ENCODE data around the gene CAMTA1. TPM values are rescaled to one million over a fixed set of nuclear protein-coding genes. Genes with fewer than 3 reads are reported as not detected.

The CAMTA1 gene
- total RNA-seq, 1 donor from 2014 or later: 47.9 TPM

DNA sequence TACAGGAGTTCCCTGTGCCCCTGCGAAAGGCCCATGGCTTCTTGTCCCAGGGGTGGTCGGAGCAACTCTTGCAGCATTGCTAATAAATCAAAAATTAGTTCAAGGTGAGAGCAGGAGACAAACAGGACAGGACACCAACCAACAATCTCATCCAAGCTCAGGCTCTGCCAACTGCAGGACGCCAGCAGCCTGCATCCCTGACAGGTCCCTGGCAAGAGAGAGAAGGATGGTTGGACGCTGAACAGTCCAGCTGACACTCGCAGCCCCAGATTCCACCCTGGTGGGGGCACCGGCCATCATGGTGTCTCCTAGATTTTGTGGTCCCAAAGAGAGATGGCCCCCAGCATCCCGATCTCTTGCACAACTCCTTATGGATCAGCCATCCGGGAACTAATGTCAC lies 843.8 kb downstream of the CAMTA1 start:
- Histone ChIP-seq H3K9me3 (no peaks in the 10 kb centered on the region), H3K4me3 (no peak overlapping the region), H3K27me3 (ENCODE audit: low read depth) (peaks cover 10% of the 10 kb centered on the region), H3K27ac (no peak overlapping the region), H3K36me3 (no peaks in the 10 kb centered on the region), H3K4me1 (no peaks in the 10 kb centered on the region)
- TF ChIP-seq, protein P1, sequence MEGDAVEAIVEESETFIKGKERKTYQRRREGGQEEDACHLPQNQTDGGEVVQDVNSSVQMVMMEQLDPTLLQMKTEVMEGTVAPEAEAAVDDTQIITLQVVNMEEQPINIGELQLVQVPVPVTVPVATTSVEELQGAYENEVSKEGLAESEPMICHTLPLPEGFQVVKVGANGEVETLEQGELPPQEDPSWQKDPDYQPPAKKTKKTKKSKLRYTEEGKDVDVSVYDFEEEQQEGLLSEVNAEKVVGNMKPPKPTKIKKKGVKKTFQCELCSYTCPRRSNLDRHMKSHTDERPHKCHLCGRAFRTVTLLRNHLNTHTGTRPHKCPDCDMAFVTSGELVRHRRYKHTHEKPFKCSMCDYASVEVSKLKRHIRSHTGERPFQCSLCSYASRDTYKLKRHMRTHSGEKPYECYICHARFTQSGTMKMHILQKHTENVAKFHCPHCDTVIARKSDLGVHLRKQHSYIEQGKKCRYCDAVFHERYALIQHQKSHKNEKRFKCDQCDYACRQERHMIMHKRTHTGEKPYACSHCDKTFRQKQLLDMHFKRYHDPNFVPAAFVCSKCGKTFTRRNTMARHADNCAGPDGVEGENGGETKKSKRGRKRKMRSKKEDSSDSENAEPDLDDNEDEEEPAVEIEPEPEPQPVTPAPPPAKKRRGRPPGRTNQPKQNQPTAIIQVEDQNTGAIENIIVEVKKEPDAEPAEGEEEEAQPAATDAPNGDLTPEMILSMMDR (IDR thresholded peaks at IDR 0.05): no peak
- intact Hi-C loops (cut with DNase I): no loop called here
- ATAC-seq: no peak
- DNase-seq: no peak

DNA sequence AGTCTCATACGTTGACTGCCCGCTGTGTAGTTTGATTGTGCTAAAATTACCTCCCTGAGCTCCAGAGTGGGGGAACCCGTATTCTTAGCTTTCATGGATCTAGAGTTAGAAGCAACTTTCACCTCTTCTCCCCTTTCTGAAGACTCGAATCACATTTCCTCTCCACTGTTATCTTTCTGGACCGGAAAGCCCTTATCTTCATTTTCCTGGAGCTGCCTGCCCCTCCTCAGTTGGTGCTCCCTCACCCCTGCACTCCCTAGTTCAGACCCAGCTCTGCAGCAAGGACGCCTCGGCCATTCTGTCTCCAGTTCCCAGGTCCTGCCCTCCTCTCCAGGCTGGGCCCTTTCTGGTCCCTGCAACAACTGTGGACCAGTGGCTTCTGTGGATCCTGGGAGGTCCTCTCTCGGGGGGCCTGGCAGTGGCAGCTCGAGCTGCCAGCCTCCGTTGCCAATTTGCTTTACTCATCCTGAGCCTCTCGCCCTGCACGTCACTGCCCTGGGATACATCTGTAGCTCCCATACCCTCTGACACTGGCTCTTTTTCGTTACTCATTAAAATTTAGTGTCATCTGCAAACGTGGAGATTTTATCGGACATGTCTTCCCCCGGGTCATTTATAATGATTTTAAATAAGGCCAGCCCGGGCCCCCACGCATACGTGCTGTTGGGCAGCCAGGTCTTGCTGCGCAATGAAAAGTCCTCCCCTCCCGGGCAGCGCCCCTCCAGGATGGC lies 844.4 kb downstream of the CAMTA1 start:
- Histone ChIP-seq H3K4me3 (no peak overlapping the region), H3K27ac (no peak overlapping the region), H3K9me3 (no peaks in the 10 kb centered on the region), H3K27me3 (ENCODE audit: low read depth) (peaks cover 10% of the 10 kb centered on the region), H3K4me1 (no peaks in the 10 kb centered on the region), H3K36me3 (no peaks in the 10 kb centered on the region)
- DNase-seq (no peak), ATAC-seq (no peak)
- intact Hi-C loops (cut with DNase I): no loop called here
- TF ChIP-seq, protein P1 (IDR thresholded peaks at IDR 0.05): no peak

- intact Hi-C loops (cut with DNase I): no loop called here
- Histone ChIP-seq H3K36me3 (no peaks in the 10 kb centered on the region), H3K9me3 (no peaks in the 10 kb centered on the region), H3K27ac (no peak overlapping the region), H3K4me1 (no peaks in the 10 kb centered on the region), H3K27me3 (ENCODE audit: low read depth) (peaks cover 10% of the 10 kb centered on the region), H3K4me3 (no peak overlapping the region)
- TF ChIP-seq, protein P1 (IDR thresholded peaks at IDR 0.05): no peak
- no peak for DNase-seq
- ATAC-seq: no peak
Measured at GRCh38 chr1:7630378-7630777, 845.1 kb downstream of the CAMTA1 start.

GRCh38 chr1:7632176-7632575 lies 846.9 kb downstream of the CAMTA1 start:
- intact Hi-C loops (cut with DNase I): no loop called here
- TF ChIP-seq, protein P1 (IDR thresholded peaks at IDR 0.05): no peak
- no peak overlapping the region for H3K27ac ChIP-seq
- H3K9me3 ChIP-seq: no peaks in the 10 kb centered on the region
- no peaks in the 10 kb centered on the region for H3K4me1 ChIP-seq
- H3K36me3 ChIP-seq: no peaks in the 10 kb centered on the region
- no peak for DNase-seq
- ATAC-seq: no peak
- peaks cover 10% of the 10 kb centered on the region for H3K27me3 ChIP-seq (ENCODE audit: low read depth)
- no peak overlapping the region for H3K4me3 ChIP-seq

GRCh38 chr1:7632681-7633080 lies 847.4 kb downstream of the CAMTA1 start:
- no peaks in the 10 kb centered on the region for H3K4me1 ChIP-seq
- no peaks in the 10 kb centered on the region for H3K36me3 ChIP-seq
- H3K9me3 ChIP-seq: no peaks in the 10 kb centered on the region
- H3K27ac ChIP-seq: no peak overlapping the region
- peaks cover 10% of the 10 kb centered on the region for H3K27me3 ChIP-seq (ENCODE audit: low read depth)
- ATAC-seq (no peak), DNase-seq (no peak)
- TF ChIP-seq, protein P1 (IDR thresholded peaks at IDR 0.05): no peak
- no peak overlapping the region for H3K4me3 ChIP-seq
- intact Hi-C loops (cut with DNase I): no loop called here

All from lower lobe of right lung (tissue), 2 donors.